Hepatocyte (in vitro differentiated cells): ENCODE measurements around the gene ARMCX1. TPM values are rescaled to one million over a fixed set of nuclear protein-coding genes. Genes with fewer than 3 reads are reported as not detected.

Source experiments
- DNase-seq: peaks from one replicate; pipeline ENCODE4 v3.0.0-alpha.2; 2016; ENCODE audit warnings: low spot score
- H2AFZ ChIP-seq: fragments of 200-600 bp; sonication (generic); 2 replicates; pipeline ENCODE4 v1.6.0; 2016; ENCODE audit warnings: antibody characterized with exemption, mild to moderate bottlenecking
- H3K27ac ChIP-seq: fragments of 200-600 bp; sonication (generic); 2 replicates; pipeline ENCODE4 v1.5.1; 2016; ENCODE audit warnings: mild to moderate bottlenecking
- H3K27me3 ChIP-seq: fragments of 200-600 bp; sonication (generic); 2 replicates; pipeline ENCODE4 v1.6.1; 2016
- H3K36me3 ChIP-seq: fragments of 200-600 bp; sonication (generic); replicated peaks from 2 replicates; pipeline ENCODE4 v1.5.1; 2016; ENCODE audit warnings: low read depth; ENCODE audit not compliant: insufficient read depth
- H3K4me1 ChIP-seq: fragments of 200-600 bp; sonication (generic); 2 replicates; pipeline ENCODE4 v1.5.1; 2016; ENCODE audit warnings: mild to moderate bottlenecking, moderate library complexity; ENCODE audit not compliant: insufficient read depth
- H3K4me2 ChIP-seq: fragments of 200-600 bp; sonication (generic); 2 replicates; pipeline ENCODE4 v1.6.0; 2016
- H3K4me3 ChIP-seq: fragments of 200-600 bp; sonication (generic); 2 replicates; pipeline ENCODE4 v1.5.1; 2016; ENCODE audit warnings: mild to moderate bottlenecking
- H3K79me2 ChIP-seq: fragments of 200-600 bp; sonication (generic); 2 replicates; pipeline ENCODE4 v1.6.0; 2017; ENCODE audit warnings: mild to moderate bottlenecking
- H3K9me2 ChIP-seq: fragments of 200-600 bp; sonication (generic); replicated peaks from 2 replicates; pipeline ENCODE4 v1.6.0; 2017; ENCODE audit warnings: mild to moderate bottlenecking; ENCODE audit not compliant: insufficient read depth
- H3K9me3 ChIP-seq: fragments of 200-600 bp; sonication (generic); 2 replicates; pipeline ENCODE4 v1.5.1; 2016; ENCODE audit warnings: low read depth, mild to moderate bottlenecking
- H4K20me1 ChIP-seq: fragments of 200-600 bp; sonication (generic); 2 replicates; pipeline ENCODE4 v1.6.0; 2016; ENCODE audit warnings: mild to moderate bottlenecking; ENCODE audit not compliant: insufficient read depth, poor library complexity, severe bottlenecking
- EZH2 ChIP-seq: fragments of 200-600 bp; sonication (generic); IDR thresholded peaks from 2 replicates; pipeline ENCODE4 v1.6.1; 2016; ENCODE audit warnings: antibody characterized with exemption, mild to moderate bottlenecking, borderline replicate concordance
- EZH2phosphoT487 ChIP-seq: fragments of 200-600 bp; sonication (generic); IDR thresholded peaks from one replicate; pipeline ENCODE4 v1.6.1; 2018; ENCODE audit warnings: antibody characterized with exemption, mild to moderate bottlenecking, low read depth, moderate library complexity; ENCODE audit not compliant: unreplicated experiment, severe bottlenecking
- WGBS: methylation state at CpG from one replicate; pipeline ENCODE4 v1.1.6; 2016; ENCODE audit warnings: low lambda C conversion rate; ENCODE audit errors: missing lambda C conversion rate; 5-methylcytosine and 5-hydroxymethylcytosine counted together
- polyA plus RNA-seq: library from polyadenylated mRNA; unstranded; fragments of >200 nt; fragmentation: Nextera tagmentation; extraction: Ambion mirVana; gene quantifications from 2 replicates; pipeline ENCODE4 v1.2.1, GENCODE V29; 2016
- total RNA-seq: library from RNA; depleted of rRNA; stranded (reverse); fragments of >200 nt; gene quantifications from 2 replicates; pipeline ENCODE4 v1.2.3, GENCODE V29; 2014
- TF ChIP-seq, protein P1 (sequence below): fragments of 200-600 bp; sonication (generic); IDR thresholded peaks from 2 replicates; pipeline ENCODE4 v1.5.1; 2016; ENCODE audit warnings: antibody characterized with exemption, mild to moderate bottlenecking; ENCODE audit not compliant: poor library complexity

ARMCX1 gene
- total and polyA plus RNA-seq, 2 experiments from 2014 or later = 35.2 to 62.4 TPM

DNA sequence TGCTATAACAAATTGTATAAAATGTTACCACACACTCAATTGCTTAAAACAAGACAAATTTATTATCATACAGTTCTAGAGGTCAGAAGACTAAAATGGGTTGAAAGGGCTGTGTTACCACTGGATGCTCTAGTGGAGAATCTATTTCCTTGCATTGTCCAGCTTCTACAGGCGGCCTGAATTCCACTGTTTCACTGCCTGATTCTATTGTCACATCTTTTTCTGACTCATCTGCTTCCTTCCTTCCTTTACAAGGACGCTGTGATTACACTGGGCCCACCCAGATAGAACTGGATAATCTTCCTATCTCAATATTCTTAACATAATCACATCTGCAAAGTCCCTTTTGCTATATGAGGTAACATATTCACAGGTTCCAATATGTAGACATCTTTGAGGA lies 19.4 kb upstream of the ARMCX1 start:
- 48% methylated on average over 2 of the region's 2 CpGs for WGBS
- Histone ChIP-seq H3K36me3 (no peaks in the 10 kb centered on the region), H3K4me2 (no peak overlapping the region), H3K9me3 (no peaks in the 10 kb centered on the region), H3K27ac (no peak overlapping the region), H3K4me3 (no peak overlapping the region), H3K4me1 (no peaks in the 10 kb centered on the region), H4K20me1 (no peaks in the 10 kb centered on the region), H3K79me2 (no peaks in the 10 kb centered on the region), H3K27me3 (no peaks in the 10 kb centered on the region), H2AFZ (no peak overlapping the region), H3K9me2 (no peaks in the 10 kb centered on the region)
- DNase-seq = no peak
- TF ChIP-seq, protein P1, sequence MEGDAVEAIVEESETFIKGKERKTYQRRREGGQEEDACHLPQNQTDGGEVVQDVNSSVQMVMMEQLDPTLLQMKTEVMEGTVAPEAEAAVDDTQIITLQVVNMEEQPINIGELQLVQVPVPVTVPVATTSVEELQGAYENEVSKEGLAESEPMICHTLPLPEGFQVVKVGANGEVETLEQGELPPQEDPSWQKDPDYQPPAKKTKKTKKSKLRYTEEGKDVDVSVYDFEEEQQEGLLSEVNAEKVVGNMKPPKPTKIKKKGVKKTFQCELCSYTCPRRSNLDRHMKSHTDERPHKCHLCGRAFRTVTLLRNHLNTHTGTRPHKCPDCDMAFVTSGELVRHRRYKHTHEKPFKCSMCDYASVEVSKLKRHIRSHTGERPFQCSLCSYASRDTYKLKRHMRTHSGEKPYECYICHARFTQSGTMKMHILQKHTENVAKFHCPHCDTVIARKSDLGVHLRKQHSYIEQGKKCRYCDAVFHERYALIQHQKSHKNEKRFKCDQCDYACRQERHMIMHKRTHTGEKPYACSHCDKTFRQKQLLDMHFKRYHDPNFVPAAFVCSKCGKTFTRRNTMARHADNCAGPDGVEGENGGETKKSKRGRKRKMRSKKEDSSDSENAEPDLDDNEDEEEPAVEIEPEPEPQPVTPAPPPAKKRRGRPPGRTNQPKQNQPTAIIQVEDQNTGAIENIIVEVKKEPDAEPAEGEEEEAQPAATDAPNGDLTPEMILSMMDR = no peak
- TF ChIP-seq EZH2phosphoT487 (no peak), EZH2 (no peak)

DNA sequence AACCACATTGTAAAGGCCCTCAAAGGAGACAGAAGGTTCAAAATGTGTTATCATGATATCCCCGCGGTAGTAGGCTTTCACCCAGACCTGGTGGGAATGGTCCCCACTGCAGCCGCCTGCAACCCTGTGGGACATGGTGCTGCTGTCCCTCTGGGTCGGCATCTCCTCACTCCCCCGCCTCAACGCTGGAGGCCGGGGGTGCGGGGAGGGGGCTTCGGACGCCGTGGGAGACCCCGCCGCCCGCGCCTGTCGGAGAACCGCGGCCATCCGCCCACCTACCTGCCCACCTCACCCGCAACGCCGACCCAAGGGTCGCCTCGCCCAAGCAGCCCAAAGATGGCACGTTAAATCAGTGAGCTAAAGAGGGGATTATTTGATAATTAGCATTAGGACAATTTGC lies 11.2 kb upstream of the ARMCX1 start:
- Histone ChIP-seq H3K9me2 (no peaks in the 10 kb centered on the region), H3K4me3 (no peak overlapping the region), H3K79me2 (no peaks in the 10 kb centered on the region), H3K9me3 (no peaks in the 10 kb centered on the region), H3K27me3 (no peaks in the 10 kb centered on the region), H3K27ac (no peak overlapping the region), H2AFZ (no peak overlapping the region), H3K4me2 (no peak overlapping the region), H3K36me3 (no peaks in the 10 kb centered on the region), H4K20me1 (no peaks in the 10 kb centered on the region), H3K4me1 (no peaks in the 10 kb centered on the region)
- 93% methylated on average over 24 of the region's 25 CpGs for WGBS
- no peak for DNase-seq
- TF ChIP-seq, protein P1 = no peak
- TF ChIP-seq EZH2 (no peak), EZH2phosphoT487 (no peak)

DNA sequence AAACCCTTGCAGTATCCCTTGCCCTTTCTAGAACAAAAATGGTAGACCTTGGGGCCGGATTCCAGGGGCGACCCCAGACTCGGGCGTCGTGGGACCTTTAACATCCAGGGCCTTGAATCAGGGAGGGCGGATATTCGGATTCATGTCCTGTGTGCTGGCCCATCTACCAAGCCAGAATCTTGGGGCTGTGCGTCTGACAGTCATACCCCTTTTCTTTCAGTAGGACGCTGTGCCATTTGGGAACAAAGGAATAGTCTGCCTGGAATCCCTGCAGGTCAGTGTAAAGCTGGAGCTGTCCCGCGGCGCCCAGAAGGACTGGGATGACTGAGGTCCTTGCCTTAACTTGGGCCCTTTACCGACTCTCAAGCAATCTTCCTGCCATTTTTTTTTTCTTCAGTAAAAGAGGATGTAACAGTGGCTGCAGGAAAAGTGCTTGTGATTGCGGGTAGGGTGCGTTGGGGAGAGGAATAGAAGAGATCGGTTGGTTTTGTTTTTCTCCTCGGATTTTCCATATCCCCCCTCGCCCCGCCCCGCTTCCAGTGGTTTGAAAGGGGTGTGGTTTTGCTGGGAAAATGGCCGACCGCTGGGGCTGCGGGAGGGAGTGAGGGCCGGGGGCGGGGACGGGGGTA lies 518 bp downstream of the ARMCX1 start:
- Histone ChIP-seq H3K79me2 (no peaks in the 10 kb centered on the region), H3K4me1 (peaks cover 6% of the 10 kb centered on the region), H2AFZ (peak overlapping the region; percentile 50), H3K4me3 (peak overlapping the region; percentile 31), H3K9me2 (no peaks in the 10 kb centered on the region), H4K20me1 (no peaks in the 10 kb centered on the region), H3K27me3 (no peaks in the 10 kb centered on the region), H3K36me3 (no peaks in the 10 kb centered on the region), H3K4me2 (peak overlapping the region; percentile 74), H3K27ac (peak overlapping the region; percentile 96), H3K9me3 (no peaks in the 10 kb centered on the region)
- TF ChIP-seq, protein P1 = no peak
- TF ChIP-seq EZH2phosphoT487 (no peak), EZH2 (no peak)
- peak; percentile 64 for DNase-seq
- WGBS = 51% methylated on average over 21 of the region's 26 CpGs
